Cardiac septum (tissue), 1 donor: Measurements from ENCODE around the gene TCP1. TPM values are rescaled to one million over a fixed set of nuclear protein-coding genes. Genes with fewer than 3 reads are reported as not detected.
"Not testable (repeated sequence)": the region's sequence is repeated elsewhere in the genome, so short reads cannot be mapped to it uniquely, and the experiment has no call there.

ENCODE experiments used
- DNase-seq: peaks from one replicate; pipeline ENCODE4 v3.0.0-alpha.2; 2020; ENCODE audit warnings: low spot score
- intact Hi-C: fragments of 100-400 bp; cut with DNase I; formaldehyde crosslinking; loops from one replicate; pipeline ENCODE4 v1.14.0; 2022
- long read RNA-seq: library from polyadenylated mRNA; unstranded; transcript quantifications from one replicate; pipeline ENCODE4 v2.0.0, GENCODE V29; 2021
- total RNA-seq: library from RNA; stranded (reverse); fragmentation: NEBNext Ultra II Directional; extraction: Animal tissue kit (Norgen Biotek cat#: 25700); gene quantifications from one replicate; pipeline ENCODE4 v1.2.1, GENCODE V29; 2021
- donor health status: DM: no; HTN: no; CAD: no.

TCP1 gene
- 130 TPM for total RNA-seq
- long read RNA-seq, transcript TCP1-201 (12 exons, 2,499 nt) = major isoform, 197 of 209 reads
- long read RNA-seq, partial matches to known transcripts = 8 of 209 reads
- long read RNA-seq, other reads (novel, unspliced or antisense) = 3 of 209 reads

GRCh38 chr6:159789377-159790148 lies at the start of gene TCP1:
TCP1 (minus strand) TSS chr6:159789602; CDS start chr6:159789468, 134 bp downstream.
- intact Hi-C loops = loop anchor here (1.0 to 2.0 kb wide), 3 partner anchors 27 to 96 kb away; partner anchors contain the start of genes ACAT2, SOD2 and WTAP
- DNase-seq = peak; percentile 99

- intact Hi-C loops = no loop called here
These were observed 48.8 kb upstream of the TCP1 start for GRCh38 chr6:159838020-159838744.

GRCh38 chr6:159837511-159837910 lies 48.1 kb upstream of the TCP1 start:
- intact Hi-C loops = no loop called here
- no peak for DNase-seq

More at GRCh38 chr6:159838020-159838744, 48.8 kb upstream of the TCP1 start:
- DNase-seq = no peak

DNA sequence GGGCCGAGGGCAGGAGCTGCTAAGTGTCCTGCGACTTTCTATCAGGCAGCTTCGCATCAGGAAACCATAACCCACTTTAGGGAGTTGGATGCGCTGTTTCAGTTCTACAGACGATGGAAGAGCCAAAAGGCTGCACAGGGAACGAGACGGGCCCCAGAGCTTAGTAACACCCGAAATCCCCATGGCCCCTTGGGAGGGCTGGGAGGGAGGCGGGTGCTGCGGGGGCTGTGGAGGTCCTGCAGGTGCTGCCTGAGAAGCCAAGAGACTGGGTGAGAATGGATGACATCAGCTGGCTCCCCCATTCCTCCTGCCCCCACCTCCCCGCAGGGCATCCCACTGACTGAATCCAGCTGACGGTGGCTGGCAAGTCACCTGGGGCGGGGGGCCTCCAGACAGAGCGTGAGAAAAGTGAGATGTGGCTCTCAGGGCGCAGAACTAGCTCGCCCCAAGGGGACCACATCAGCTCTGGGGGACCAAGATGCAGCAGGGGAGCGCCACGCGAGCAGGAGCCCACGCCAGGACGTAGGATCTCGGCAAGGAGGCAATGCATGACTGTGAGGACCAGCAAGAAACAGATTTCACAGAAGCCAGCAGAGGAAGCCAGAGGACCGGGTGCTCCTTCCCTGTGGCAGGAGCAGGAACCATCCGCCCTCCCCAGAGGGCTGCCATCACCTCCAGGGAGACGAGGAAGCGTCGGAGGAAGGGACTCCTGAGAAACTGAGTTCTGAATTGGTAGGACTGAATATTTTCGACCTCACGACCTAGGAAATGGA lies 47.5 kb upstream of the TCP1 start:
- intact Hi-C loops = no loop called here
- no peak for DNase-seq

- DNase-seq = no peak
- intact Hi-C loops = no loop called here
These were observed 44.7 kb upstream of the TCP1 start for GRCh38 chr6:159833997-159834603.

DNA sequence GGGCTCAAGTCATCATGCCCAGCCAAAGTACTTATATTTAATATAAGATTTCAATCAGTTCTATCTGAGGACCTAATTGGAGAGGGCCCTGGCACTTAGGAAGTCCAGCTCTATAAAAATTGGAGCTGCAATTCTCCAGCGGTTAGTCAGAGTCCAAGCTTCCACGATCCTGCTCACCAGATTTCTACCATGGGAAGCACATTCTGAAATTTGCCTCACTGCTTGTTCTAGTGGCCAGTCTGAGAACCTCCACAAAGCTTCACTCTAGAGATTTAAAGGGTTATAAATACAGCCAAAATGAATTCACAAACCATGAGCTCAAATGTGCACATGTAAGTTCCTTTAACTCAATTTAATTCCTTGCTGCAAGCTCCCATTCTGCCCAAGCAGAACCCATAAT lies 44.2 kb upstream of the TCP1 start:
- no peak for DNase-seq
- intact Hi-C loops = no loop called here

DNA sequence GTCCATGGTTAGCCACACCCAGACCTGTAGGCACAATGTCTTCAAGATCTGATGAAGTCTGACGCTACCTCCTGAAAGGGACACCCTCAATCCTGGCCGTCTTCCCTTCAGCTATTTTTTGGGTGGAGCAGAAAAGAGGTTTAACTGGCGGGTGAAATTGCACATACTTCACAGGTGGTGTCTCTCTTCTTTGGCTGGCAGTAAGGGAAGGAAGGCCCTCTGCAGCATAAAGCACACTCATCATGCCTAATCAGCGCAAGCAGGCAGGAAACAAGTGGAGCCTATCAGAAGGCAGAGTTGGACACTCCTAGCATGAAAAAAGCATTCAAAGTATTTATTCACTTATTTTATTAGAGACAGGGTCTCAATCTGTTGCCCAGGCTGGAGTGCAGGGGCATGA lies 43.5 kb upstream of the TCP1 start:
- no peak for DNase-seq
- intact Hi-C loops = no loop called here

- no peak for DNase-seq
- intact Hi-C loops = no loop called here
These were observed 41.9 kb upstream of the TCP1 start for GRCh38 chr6:159831373-159831679.

- intact Hi-C loops = no loop called here
These were observed 41.3 kb upstream of the TCP1 start for GRCh38 chr6:159830501-159831372.

GRCh38 chr6:159829526-159829925 lies 40.1 kb upstream of the TCP1 start:
- intact Hi-C loops = no loop called here
- DNase-seq = no peak

More at GRCh38 chr6:159830501-159831372, 41.3 kb upstream of the TCP1 start:
- DNase-seq = no peak

DNA sequence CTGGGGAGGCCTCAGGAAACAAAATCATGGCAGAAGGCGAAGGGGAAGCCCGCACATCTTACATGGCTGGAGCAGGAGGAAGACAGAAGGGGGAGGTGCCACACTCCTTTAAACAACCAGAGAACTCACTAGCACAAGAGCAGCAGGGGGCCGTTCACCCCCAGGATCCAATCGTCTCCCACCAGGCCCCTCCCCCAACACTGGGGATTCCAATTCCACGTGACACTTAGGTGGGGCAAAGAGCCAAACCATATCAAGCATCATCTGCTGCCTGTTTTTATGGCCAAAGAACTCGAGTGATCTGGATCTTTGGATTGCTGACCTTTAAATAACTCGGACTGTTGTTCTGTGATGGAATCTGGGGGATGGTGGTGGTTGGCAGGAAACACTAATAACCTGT lies 38.7 kb upstream of the TCP1 start:
- intact Hi-C loops = no loop called here
- DNase-seq = no peak

DNA sequence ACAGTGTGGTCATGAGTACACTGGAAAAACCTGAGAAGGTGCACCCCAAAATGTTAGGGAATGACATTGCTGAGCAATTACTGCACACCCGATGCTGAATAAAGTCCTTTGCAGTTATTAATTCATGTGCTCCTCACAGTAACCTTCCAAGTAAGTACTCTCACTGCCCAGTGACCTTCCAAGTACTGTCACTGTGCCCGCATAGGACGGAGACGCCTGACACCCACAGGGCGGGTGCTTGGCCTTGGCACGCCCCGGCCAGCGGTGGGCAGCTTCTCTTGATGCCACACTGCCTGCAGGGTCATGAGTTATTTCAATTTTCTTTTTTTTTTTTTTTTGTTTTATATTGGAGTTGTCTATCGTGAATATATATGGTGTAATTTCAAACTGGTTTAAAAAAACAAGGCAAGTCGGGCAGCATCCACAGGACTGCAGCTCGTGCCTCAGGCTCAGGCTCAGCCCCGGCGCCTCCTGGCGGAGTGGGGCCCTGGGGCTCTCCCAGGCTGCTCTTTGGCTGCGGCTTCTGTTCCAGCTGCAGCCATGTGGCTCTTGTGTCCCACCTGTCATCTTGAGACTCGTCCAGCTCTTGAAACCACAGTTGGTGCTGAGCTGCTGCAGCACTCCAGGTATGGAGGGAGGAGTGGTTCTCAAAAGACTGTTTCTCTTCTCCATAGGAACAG lies 37.7 kb upstream of the TCP1 start:
- DNase-seq = no peak
- intact Hi-C loops = no loop called here

GRCh38 chr6:159826004-159826403 lies 36.6 kb upstream of the TCP1 start:
- intact Hi-C loops = no loop called here
- DNase-seq = no peak

- DNase-seq, intact Hi-C loops: not testable (repeated sequence)
These were observed 35.3 kb upstream of the TCP1 start for GRCh38 chr6:159824690-159825089.

DNA sequence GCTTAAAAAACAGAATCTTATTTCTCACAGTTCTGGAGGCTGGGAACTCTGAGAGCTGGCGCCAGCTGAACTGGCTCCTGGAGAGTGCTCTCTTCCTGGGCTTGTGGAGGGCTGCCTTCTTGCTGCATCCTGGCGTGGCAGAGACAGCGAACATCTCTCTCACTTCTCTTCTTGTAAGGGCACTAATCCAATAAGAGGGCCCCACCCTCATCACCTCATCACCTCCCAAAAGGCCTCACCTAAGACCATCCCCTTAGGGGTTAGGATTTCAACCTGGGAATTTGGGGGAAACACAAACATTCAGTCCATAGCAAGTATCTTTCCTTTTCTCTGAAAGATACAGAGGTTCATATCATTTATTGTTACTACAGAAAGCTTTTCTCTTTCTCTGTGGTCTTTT lies 34.6 kb upstream of the TCP1 start:
- intact Hi-C loops = no loop called here
- no peak for DNase-seq

DNA sequence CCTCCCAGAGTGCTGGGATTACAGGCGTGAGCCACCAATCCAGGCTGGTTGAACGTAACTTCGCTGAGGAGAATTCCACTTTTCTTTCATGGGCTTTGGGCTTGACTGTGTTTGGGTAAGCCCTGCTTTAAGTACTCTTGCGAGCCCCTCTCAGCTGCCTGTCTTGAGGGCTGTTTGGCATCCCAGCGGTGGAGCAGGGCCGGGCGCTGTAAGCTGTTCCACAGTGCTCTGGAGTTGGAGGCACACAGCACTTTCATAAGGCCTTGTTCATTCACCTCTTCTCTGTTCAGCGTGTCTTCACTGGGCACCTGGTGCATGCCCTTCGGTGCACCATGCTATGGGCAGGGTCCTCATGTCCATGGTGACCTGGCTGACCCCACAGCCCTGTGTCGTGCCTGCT lies 32.3 kb upstream of the TCP1 start:
- no peak for DNase-seq
- intact Hi-C loops = no loop called here

- DNase-seq = no peak
- intact Hi-C loops = no loop called here
These were observed 31.7 kb upstream of the TCP1 start for GRCh38 chr6:159821122-159821521.

GRCh38 chr6:159819932-159820640 lies 30.7 kb upstream of the TCP1 start:
- intact Hi-C loops = no loop called here
- DNase-seq = no peak
